HG03025 (cell line): ENCODE results near the gene SIAH3.
"Not testable (repeated sequence)": the region's sequence is repeated elsewhere in the genome, so short reads cannot be mapped to it uniquely, and the experiment has no call there.

Experiments used
- ATAC-seq: cut with Tn5 transposase; IDR thresholded peaks from one replicate; pipeline ENCODE4 v1.9.1; 2021; ENCODE audit warnings: mild to moderate bottlenecking, moderate library complexity; ENCODE audit not compliant: unreplicated experiment, low FRiP score

SIAH3 gene

DNA sequence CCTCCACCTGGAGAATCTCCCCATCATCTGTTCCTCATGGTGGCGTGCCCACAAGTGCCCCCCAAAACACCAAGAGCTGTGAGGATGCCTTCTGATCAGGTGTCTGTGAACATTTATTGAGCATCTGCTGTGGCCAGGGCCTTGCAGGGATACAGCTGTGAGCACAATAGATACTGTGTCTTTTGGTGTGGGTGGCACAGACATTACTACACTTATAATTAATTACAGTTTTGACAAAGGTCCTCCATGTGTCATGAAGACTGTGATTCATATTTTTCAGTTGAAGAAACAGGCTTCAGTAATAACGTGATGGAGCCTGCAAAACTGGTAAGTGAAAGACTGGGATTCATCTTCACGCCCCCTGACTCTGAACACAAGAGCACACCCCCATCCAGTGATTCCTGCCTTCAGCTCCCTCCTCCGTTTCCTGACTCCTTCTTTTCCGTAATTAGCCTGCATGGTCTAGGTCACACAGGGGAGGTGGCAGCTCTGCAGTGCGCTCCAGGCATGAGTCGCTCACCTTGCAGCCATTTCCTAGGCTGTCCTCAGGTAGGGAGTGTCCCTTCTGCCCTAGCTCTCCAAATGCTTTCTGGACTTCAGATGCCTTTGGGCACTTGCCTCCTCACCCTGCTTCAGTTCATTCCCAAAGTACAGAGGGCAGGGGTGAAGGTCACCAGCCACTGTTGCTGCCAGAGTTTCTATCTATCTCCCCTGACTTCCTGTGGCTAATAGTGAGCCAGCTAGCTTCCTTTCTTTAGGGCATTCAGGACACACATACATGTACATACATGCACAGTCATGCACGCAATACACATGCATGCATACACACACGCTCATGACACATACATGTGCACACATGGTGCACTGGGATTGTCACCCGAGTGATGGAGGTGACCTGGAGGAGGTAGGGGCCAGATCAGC is 66.5 kb downstream of the SIAH3 start:
- no peak for ATAC-seq

DNA sequence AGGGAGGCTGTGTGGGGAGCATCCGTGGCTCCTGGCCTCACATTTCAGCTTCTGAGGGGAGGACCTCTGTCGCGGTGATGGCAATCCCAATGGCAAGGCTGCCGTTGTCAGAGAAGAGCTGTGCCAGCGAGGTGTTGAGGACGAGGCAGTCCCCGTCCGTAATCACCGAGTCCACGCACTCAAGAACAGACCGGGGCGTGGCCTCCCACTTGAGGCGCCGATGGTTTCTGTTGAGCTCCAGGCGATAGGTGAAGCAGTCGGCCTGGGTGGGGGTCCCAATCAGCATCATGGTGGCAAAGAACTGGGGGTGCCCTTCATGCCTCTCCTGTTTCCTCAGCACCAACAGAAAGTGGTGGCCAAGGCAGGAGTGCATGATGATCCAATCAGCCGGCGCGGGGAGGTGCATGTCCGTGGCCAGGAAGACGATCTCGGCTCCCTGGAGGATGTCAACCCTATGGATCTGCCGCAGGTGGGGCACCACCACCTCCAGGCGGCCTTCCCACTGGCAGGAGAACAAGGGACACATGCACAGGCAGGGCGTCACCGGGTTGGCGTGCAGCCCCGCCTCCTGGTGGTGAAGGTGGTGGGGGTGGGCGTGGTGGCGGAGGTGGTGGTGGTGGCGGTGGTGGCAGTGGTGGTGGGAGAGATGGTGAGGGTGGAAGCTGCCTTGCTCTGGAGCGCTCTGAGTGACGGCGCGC is 68.1 kb downstream of the SIAH3 start:
- no peak for ATAC-seq

DNA sequence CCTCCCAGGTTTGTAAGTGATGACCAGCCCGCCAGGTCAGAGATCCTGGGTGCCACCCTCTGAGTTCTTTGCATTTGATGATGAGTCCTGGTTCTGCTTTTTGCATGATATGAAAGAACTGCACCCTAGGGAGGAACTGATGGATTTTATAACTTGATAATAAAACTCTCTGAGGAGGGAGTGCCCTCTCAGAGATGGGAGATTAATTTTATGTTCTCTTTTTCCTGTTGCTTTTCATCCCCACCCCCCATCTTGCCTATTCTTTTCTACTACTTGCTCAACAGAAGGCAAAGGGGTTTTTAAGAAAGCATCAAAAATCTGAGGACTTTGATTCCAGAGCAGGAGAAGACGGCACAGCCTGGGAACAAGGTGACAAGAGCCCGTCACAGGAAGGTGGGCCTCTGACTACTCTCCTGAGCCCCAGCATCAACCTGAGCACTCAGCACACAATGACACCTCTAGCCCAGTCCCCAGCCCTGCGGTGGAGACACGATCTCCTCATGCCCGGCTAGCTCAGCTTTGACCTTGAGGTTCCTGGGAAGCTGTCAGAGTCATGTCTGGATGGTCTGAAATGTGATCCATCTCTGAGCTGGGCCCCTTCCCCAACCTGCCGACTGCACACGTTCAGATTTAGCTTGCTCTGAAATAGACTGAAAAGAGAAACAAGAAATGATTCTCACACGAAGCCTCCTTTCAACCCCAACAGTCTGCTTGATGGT is 69.1 kb downstream of the SIAH3 start:
- ATAC-seq = no peak

DNA sequence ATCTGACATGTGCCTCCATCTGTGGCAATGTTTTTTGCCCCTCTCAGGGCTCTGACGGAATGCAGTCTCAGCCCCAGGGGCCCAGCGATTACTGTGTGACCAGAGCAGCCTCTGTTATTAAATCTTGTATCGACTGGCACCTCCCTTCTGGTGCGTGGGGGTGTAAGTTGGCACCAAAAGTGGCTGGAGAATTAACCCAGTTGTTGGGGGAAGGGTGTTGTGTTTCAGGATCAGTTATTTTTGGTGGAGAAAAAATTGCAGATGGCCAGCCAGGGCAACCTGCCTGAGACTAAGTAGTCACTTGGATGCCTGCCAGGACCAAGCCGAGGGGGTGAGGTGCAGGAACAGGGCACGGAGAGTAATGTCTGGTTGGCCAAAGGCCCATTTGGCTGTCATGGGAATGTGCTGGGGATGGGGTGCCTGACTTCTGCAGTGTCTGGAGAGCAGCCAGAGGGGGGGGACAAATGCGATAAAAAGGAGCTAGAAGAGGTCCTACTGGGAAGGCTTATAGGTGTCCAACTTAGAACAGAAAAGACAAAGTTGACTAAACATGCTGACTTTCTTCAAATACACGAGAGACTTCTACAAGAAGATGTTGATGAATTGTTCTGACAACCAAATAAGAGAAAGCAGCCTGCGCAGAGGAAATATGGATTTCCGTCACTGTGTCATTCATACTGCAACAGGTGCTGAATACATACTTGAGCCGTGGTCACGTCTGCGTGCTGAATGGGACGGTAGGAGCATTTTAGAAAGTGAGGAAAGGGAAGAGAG is 69.8 kb downstream of the SIAH3 start:
- no peak for ATAC-seq

DNA sequence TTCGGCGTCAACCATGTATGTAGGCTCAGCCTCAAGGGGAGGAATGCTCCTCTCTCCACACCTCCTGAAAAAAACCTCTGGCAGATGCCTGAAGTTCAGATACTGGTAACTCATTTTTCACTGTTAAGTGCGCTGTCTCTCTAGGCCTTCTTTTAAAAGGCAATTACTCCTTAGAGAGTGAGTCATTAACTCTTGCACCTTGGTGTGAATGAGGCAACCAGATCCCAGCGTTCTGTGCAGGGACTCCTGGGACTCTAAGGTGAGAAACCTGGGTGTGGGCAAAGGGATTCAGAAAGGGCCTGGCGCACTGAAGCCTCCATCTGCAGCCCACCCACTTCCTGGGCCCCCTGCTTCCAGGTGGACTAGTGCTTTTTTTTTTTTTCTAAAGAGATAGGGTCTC is 71.7 kb downstream of the SIAH3 start:
- no peak for ATAC-seq

DNA sequence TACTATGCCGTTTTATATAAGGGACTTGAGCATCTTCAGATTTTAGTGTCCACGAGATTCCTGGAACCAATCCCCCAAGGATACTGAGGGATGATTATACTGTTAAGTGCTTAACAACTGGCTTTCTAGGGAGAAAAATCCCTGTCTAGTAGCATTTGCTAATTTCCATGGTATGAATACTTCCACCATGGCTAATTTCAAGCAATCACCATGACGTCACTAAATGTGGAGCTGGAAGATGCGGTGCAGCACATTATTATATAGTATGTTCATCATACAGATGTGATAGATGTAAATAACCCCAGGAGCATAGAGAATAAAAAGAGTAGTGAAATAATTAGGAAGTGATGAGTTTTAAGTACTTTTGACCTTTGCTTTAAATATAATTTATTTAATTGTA is 72.7 kb downstream of the SIAH3 start:
- no peak for ATAC-seq

DNA sequence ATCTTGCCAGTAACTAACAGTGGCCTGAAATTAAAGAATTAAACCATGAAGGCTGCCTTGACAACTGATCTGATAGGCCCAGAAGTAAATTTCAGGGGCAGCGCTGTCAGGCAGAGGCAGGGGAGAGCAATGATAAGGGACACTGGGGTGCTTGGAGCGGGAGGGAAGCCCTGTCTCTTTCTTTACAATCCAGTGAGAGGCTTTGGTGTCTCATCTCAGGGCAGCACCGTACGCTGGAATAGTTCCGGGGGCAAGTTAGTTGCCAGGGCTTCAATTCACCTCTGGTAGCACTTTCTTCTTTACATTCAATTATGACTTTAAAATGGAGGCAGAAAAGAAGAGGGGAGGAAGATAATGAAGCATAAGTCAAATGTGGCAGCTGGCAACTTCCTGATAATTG is 74.8 kb downstream of the SIAH3 start:
- ATAC-seq = no peak

DNA sequence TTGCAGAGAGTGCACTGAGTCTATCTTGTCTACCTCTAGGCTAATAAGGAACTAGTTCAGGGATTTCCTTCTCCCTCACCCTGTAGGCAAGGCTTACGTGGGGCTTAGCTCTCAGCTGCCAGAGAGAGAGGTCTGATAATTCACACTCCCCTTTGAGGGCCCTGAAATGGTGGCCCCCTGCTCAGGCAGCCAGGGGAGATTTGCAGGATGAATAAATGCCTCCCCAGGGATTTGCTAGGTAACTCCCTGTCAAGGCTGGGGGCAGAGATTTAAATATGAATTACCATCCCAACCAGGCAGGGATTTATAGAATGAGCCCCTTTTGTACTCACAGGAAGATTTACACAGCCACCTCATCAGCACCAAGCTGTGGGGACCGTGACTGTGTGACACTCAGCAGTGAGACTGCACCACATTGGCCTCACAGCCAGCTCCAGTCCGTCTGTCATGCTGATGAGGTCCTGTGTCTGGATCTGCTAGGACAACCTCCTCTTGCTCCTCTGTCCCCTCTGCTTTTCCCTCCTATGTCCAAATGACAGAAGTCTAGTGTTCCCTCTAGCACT is 76.1 kb downstream of the SIAH3 start:
- no peak for ATAC-seq

DNA sequence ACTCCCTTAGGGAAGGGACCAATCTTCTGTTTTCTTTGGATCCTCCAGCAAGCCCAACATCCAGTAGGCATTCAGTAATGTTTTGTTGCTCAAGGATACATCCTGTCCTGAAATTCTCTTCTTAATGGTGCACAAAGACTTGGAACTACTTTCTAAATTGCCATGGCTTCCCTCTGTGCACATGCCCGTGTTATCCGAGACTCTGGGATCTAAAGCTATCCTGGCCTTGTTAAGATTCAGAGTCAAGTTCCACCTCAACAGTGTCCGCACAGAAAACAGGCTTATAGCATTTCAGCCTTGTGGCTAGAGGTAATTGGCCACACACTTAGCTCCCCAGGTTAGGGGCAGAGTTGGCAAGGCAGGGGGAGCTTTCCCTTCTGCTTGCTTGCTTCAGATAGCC is 77.6 kb downstream of the SIAH3 start:
- no peak for ATAC-seq

DNA sequence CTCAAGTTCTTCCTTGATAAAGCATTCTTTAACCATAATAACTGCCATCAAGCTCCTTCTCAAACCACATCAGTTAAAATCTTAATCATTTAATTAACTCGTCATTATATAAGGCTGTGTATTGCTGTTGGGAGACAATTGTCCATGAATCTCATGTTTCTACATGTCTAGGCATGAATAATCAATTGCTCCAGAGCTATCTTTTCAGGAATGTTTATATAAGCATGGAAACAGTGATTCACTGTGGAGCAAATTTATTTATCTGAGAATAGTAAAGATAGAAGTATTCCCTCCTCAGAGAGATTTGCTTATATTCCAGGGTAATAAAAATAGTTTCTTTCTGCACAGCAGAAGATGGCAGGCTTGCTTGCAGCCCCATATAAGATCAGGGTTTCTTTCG is 78.3 kb downstream of the SIAH3 start:
- ATAC-seq = no peak

DNA sequence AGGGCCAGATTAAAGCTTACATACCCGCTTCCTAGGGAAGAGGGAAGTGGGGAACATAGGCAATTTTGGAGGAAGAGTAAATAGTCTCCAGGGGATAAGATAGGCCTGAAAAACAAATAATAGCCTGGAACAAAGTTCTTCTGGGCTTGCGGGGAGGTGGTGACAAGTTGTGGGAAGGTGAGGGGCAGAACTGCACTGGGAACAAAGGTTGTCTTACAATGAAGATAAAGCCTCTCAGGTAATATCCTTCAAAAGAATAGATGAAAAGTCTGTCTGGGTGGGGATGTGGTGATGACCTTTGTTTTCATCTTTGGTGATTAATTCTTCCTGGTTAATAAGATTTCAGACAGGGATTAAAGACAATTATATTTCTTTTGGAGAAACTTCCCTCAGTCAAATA is 80.7 kb downstream of the SIAH3 start:
- ATAC-seq = no peak

DNA sequence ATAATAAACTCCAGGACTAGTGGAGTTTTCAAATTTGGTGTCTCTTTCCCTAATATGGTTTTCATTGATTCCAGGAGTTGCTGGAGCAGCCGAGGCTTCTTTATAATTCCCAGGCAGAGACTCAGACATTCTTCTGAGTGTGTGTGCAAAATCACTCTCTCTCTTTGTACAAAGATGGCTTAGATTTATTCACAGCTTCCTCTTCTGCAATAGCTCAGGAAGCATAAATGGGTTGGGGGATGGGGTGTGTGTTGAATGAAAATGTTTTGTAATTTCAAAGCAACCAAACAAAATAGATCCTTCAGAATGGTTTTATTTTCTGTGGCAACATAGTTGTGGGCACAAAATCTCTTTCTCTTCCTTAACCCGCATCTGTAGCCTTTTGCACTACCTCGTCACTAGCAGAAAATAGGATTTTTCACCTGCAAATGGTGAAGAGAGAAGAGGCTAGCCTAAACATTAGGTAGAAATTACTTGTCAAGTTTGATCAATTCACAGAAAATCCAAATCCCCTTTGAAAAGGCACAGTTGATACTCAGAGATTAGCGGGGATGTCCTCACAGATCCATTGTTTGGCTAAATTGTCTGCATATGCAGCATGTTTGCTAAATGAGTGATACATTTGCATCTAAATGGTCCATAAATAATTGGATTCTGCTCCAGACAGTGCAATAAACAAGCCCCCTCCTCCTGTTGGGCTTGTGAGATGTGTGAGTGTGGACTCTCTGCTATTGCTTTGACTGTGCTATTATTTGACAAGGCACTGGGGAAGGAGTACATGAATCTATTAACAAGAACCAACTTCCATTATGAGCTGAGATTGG is 82.7 kb downstream of the SIAH3 start:
- ATAC-seq = no peak

DNA sequence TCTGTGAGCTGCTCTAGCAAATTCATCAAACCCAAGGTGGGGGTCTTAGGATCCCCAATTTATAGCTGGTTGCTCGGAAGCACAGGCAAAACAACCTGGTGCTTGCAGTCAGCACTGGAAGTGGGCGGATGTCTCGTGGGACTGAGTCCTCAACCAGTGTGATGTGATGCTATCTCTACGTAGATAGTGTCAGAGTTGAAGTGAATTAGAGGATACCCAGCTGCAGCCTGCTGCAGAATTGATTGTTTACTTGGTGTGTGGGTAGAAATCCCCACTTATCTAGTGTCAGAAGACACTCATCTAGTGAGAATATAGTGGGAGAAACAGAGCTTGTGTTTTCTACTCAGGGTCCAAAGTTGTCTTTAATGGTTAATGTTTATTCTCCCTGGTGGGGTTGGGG is 86.1 kb downstream of the SIAH3 start:
- ATAC-seq = no peak

DNA sequence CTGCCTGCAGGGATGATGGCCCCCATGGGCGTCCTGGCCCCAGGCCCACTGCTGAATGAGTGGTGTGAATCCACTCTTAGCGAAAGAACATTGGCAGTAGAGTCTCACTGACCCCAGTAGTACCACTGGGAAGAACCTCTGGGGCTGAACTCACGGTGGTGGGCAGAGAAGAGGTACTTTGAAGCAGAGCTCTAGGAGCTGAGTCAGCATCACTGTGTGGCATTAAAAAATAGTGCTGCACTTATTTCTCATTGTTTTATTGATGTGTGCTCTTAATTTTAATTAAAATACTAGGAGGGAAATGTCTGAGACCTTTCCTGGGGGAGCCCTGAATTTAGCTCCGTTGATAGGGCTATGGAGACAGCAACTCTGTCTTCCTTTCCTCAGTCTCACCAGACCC is 88.1 kb downstream of the SIAH3 start:
- no peak for ATAC-seq

DNA sequence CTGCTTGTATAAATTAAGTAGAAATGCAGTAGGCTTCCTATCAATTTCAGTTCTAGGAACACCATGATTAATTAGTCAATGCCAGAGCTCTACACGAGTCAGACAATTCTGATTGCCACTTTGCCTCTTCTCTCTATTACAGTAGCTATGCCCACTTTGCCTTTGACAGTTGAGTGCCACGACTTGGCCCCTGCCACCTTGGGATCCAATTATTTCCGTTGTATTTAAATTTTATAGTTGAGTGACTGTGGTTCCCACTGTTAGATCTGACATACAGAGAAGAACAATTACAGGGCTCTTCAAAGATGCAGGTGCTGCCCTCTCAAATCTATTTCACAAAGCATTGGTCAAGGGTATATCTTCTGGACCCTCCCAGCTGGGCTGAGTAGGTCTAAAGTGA is 94.0 kb downstream of the SIAH3 start:
- not testable (repeated sequence) for ATAC-seq

DNA sequence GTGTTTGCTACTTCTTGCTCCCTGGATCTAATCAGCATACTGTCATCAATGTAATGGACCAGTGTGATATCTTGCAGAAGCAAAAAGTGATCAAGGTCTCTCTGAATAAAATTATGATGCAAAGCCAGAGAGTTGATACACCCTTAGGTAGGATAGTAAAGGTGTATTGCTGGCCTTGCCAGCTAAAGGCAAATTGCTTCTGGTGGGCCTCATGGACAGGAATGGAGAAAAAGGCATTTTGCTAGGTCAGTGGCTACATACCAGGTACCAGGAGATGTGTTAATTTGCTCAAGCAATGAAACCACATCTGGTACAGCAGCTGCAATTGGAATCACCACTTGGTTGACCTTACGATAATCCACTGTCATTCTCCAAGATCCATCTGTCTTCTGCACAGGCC is 95.1 kb downstream of the SIAH3 start:
- ATAC-seq = not testable (repeated sequence)

DNA sequence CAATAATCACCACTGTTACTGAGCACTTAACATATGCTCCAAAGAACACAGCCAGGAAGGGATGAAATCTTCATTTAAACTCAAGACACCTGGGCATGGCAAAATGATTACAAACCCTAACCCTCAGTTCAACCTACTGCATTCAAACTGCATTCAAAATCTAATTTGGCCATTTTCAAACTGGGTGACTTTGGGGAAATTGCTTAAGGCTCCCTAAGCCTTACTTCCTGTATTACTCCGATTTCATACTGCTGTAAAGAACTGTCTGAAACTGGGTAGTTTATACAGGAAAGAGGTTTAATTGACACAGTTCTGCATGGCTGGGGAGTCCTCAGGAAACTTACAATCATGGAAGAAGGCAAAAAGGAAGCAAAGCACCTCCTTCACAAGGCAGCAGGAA is 99.0 kb downstream of the SIAH3 start:
- no peak for ATAC-seq

DNA sequence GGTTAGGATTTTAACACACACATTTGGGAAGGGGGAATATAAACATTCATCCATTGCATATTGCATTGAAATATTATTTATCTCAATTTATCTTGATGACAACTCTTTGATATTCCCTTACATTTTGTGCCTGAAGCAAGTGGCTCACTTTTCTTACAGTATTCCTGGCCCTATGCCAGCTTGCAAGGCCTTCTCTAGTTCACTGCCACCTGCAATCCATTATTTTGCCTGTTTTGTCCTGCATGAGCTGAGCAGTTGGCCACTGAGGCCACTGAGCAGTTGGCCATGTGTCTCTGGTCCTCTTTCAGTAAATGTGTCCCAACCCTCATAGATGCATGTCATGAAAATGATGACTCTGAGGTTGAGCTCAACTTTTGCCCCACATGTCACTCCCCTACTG is 99.7 kb downstream of the SIAH3 start:
- ATAC-seq = no peak

DNA sequence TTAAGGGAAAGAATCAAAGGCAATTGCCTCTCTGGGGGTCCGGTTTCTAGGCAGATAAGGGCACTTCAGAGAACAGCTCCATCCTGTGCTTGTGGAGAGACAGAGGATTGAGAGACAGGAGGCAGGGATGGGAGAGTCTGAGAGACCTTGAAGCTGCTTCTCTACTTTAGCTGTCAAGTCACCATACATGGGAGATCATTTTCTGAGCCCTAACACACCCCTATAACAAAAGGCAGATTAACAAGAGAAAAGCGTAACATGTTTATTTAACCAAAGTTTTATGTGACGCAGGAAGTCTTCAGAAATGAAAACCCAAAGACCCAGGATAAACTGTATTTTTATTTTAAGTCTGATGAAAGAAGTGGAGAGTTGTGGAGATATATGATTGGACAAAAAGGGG is 101.0 kb downstream of the SIAH3 start:
- ATAC-seq = no peak
